GM12892 (cell line): ENCODE measurements around the gene YPEL3.

Source experiments
- POLR2A ChIP-seq: IDR thresholded peaks from 2 replicates; pipeline ENCODE4 v1.6.1; 2011; ENCODE audit warnings: low read depth, low read length, control low read depth
- POLR2AphosphoS5 ChIP-seq: IDR thresholded peaks from 2 replicates; pipeline ENCODE4 v1.6.1; 2011; ENCODE audit warnings: low read depth, low read length, control low read depth
- TAF1 ChIP-seq: IDR thresholded peaks from 2 replicates; pipeline ENCODE4 v1.6.1; 2011; ENCODE audit warnings: low read depth, mild to moderate bottlenecking, control low read depth, low read length, borderline replicate concordance

DNA sequence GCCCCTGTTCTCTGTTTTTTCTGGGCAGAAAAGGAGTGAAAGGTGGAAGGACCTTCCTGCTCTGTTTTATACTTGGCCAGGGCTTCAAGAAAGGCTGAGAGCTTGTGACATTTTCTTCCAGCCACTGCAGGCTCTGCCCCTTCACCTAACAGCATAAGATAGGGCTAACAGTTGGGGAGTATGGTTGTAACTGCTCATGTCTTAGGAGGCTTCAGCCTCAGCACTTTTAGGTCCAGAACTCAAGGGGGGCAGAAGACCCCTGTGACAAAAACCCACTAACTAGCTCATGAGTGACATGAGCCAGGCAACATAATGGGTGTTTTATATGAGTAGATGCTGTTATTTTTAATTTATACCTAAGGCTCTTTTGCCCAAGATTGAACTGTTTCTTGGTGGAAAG is 25.5 kb downstream of the YPEL3 start:
- no peak for TF ChIP-seq POLR2A
- no peak for TF ChIP-seq POLR2AphosphoS5
- no peak for TF ChIP-seq TAF1
